Urinary bladder (tissue), 4 donors: Measurements from ENCODE around the gene IL21R. TPM values are rescaled to one million over a fixed set of nuclear protein-coding genes. Genes with fewer than 3 reads are reported as not detected.

ENCODE experiments used
- DNase-seq: peaks from one replicate; pipeline ENCODE4 v3.0.0-alpha.2; 2015; ENCODE audit errors: extremely low spot score
- H3K27ac ChIP-seq: one replicate; pipeline ENCODE4 v1.5.1; 2013; ENCODE audit warnings: low read depth, mild to moderate bottlenecking, moderate library complexity
- H3K36me3 ChIP-seq: one replicate; pipeline ENCODE4 v1.6.1; 2013; ENCODE audit warnings: mild to moderate bottlenecking, moderate library complexity; ENCODE audit not compliant: insufficient read depth
- H3K4me1 ChIP-seq: one replicate; pipeline ENCODE4 v1.6.1; 2013; ENCODE audit warnings: mild to moderate bottlenecking, moderate library complexity; ENCODE audit not compliant: insufficient read depth
- H3K4me3 ChIP-seq: one replicate; pipeline ENCODE4 v1.5.1; 2013; ENCODE audit warnings: low read depth, low read length
- WGBS: extraction: QIAGEN DNeasy Blood & Tissue Kit; methylation state at CpG from one replicate; pipeline ENCODE4 v1.1.7; 2013; 5-methylcytosine and 5-hydroxymethylcytosine counted together
- polyA plus RNA-seq: library from polyadenylated mRNA; stranded (reverse); fragments of 200-250 nt; gene quantifications from one replicate; pipeline ENCODE4 v1.2.3, GENCODE V29; 2013
- total RNA-seq: library from RNA; depleted of rRNA; stranded (reverse); fragments of >200 nt; gene quantifications from one replicate; pipeline ENCODE4 v1.2.3, GENCODE V29; 2014
- donor health status: healthy with polysubstance abuse.
- donor health status: healthy.

The IL21R gene
- total and polyA plus RNA-seq, 2 donors, result 0.27 to 0.53 TPM

DNA sequence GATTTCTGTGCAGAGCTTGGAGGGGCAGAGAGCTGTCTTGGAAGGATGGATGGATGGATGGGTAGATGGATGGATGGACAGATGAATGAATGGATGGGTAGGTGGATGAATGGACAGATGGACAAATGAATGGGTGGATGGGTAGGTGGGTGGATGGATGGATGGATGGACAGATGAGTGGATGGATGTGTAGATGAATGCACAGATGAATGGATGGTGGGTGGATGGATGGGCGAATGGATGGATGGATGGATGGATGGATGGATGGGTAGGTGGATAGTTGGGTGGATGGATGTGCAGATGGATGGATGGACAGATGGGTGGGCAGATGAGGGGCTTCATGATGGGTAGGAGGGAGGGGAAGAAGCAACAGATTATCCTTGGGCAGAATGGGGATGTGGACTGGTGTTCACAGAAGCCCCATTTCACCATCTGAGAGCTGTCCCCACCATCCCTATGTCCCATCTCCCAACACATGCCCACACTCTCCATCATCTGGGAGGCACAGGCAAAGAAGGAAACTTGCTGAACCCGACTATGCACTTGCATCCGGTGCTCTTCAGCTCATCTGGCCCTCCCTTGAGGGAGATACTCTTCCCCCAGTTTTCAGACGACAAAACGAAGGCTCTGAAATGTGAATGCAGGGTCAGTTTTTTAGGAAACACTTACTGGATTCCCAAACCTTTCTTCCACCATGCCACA is 57.2 kb downstream of the IL21R start:
- Histone ChIP-seq H3K4me1 (no peaks in the 10 kb centered on the region), H3K36me3 (no peaks in the 10 kb centered on the region), H3K27ac (no peak overlapping the region), H3K4me3 (no peak overlapping the region)
- no peak for DNase-seq
- 87% methylated on average over 5 of the region's 5 CpGs for WGBS

DNA sequence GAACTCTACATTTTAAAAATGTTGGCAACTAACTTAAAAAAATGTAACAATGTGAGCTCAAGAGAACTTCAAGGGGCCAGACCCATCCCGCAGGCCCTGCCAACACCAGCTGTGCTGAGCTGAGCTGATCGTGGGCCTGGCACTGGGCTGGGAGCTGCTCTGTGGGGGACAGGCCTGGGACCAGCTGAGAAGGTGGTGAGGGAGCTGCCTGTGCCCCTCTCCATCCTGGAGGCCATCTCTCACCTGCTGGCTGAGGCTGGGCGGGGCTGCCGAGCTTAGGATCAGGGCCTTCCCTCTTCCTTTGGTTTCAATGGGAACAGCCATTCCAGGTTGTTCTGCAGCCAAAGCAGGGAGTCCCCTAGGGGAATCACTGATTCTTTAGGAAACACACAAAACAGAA is 58.2 kb downstream of the IL21R start:
- WGBS, result 63% methylated on average over 4 of the region's 4 CpGs
- Histone ChIP-seq H3K27ac (no peak overlapping the region), H3K4me3 (no peak overlapping the region), H3K36me3 (peaks cover 5% of the 10 kb centered on the region), H3K4me1 (no peaks in the 10 kb centered on the region)
- no peak for DNase-seq

DNA sequence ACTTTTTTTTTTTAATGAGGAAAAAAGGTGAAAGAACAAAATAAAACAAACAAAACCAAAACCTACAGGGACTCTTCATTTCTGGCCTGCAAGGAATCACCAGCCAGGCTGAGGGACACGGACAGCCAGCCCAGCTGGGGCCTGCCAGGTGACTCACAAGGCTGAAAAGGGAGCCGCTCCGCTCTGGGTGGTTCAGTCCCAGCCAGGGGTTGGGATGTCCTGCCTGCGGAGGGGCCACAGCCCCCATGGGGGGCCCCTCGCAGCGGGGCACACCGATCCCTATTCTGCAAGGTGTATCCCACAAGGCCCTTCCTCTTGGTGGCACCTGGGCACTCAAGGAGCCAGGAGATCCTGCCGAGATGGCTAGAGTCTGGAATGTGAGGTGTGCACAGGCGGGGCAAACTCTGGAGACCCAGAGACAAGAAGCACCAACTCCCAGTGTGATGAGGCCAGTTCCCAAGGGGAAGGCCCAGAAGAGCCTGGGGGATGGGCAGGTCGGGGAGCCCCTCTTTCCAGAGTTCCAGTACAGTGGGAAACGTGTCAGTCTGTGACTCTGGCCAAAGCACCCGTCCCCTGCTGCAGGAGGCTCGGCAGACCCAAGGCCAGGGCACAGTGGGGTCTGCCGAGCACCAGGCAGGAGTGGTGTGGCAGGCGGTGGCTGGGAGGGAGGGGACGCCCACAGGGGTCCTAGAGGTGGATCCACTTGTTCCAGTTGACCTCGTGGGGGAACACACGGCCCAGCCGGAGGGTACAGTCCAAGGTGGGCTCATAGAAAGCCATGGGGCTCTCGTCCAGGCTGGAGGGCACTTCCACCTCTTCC is 58.9 kb downstream of the IL21R start:
- Histone ChIP-seq H3K4me3 (no peak overlapping the region), H3K27ac (no peak overlapping the region), H3K4me1 (no peaks in the 10 kb centered on the region), H3K36me3 (peaks cover 5% of the 10 kb centered on the region)
- DNase-seq, result no peak
- WGBS, result 79% methylated on average over 20 of the region's 20 CpGs

DNA sequence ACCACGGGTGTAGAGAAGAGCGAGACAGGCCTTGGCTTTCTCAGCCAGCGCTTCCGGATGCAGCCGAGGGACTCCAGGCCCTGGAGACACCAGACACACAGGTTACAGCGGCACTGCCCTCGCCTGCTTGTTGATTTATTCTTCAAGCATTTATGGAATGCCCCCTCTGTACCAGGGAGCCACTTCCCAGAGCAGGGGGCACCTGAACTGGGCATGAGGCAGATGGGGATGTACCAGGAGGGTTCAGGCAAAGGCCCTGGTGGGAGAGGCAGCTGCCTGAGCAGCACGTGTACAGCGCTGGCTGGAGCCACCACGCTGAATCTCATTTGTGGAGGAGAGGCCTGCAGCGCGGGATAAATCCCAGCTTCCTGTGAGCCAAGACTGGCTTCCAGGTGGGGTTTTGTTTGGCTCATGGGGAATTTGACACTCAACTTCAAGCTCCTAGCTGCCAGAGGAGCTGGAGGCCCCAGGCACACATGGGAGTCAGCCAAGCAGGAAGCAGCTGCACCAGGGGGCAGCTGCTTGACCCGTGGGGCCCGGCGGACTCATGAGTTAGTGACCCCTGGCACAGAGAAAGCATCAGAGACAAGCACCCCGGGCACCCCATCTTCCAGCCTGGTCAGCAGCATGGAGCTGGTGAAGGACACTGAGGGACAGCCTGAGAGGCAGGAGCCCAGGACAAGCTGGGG is 59.7 kb downstream of the IL21R start:
- H3K27ac ChIP-seq, result no peak overlapping the region
- WGBS, result 68% methylated on average over 16 of the region's 16 CpGs
- H3K4me3 ChIP-seq, result no peak overlapping the region
- H3K36me3 ChIP-seq, result peaks cover 5% of the 10 kb centered on the region
- no peaks in the 10 kb centered on the region for H3K4me1 ChIP-seq
- no peak for DNase-seq

DNA sequence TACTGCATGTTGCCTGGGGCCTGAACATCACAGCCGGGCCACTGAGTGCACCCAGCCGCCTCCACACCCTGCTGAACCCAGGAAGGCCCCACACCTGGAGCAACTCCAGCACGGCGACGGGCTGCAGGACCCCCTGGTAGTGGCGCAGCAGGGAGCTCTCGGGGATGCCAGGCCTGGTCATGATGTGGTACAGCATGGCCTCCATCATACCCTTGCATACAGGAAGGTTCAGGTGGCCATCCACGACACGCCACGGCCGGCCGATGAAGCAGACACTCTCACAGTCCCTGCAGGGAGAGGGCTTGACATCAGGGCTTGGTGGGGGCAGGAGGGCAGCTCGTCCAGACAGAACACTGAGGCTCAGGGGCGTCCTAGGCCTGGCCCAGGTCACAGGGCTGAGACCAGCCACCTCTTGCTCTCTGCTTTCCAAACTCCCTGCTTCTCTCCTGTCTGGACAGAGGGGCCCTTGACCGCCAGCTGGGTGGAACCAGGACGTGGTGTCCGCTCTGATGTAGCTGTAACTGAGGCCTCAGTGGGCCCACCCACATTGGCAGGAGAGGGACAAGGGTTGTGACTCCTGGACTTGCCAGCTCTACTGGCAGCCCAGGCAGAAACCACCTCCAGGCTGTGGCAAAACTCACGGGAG is 60.3 kb downstream of the IL21R start:
- Histone ChIP-seq H3K4me3 (no peak overlapping the region), H3K27ac (no peak overlapping the region), H3K36me3 (peaks cover 5% of the 10 kb centered on the region), H3K4me1 (no peaks in the 10 kb centered on the region)
- DNase-seq, result no peak
- WGBS, result 89% methylated on average over 18 of the region's 18 CpGs

DNA sequence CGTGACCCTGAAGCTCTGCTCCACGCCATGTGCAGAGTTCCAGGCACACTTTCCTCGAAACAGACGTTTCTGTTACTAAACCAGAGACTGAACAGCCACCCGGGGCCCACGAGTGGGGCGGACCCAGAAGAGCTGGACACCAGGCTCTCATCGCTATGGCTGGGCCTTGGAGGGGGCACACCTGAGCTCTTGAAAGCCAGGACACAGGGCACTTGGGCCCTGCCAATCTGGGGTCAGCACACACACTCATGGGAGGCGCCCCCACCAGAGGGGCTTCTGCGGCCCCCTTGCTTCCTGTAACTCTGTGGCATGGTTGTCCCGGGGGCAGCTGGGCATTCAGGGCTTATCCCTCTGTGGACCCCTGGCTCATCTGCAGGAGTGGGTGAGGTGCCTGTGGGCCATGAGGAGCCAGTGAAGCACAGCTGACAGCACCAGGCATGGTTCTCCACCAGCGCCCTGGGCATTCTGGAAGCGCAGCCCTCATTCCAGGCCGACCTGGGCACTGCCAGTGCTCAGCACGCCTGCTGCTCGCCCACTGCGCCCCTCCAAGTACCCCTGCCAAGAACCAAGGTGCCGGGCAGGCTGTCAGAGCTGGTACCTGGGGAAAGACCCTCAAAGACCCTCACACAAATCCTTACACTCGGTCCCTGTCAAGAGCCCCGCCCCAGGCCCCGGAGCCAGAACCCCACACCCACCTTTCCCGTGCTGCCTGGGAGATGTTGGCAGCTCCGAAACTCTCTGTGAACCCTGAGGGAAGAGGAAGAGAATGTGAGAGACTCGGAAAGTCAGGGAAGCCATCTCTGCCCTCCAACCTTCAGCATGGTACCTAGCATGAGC is 61.1 kb downstream of the IL21R start:
- WGBS, result 89% methylated on average over 24 of the region's 24 CpGs
- H3K4me1 ChIP-seq, result no peaks in the 10 kb centered on the region
- H3K4me3 ChIP-seq, result no peak overlapping the region
- H3K27ac ChIP-seq, result no peak overlapping the region
- DNase-seq, result no peak
- H3K36me3 ChIP-seq, result peaks cover 5% of the 10 kb centered on the region

DNA sequence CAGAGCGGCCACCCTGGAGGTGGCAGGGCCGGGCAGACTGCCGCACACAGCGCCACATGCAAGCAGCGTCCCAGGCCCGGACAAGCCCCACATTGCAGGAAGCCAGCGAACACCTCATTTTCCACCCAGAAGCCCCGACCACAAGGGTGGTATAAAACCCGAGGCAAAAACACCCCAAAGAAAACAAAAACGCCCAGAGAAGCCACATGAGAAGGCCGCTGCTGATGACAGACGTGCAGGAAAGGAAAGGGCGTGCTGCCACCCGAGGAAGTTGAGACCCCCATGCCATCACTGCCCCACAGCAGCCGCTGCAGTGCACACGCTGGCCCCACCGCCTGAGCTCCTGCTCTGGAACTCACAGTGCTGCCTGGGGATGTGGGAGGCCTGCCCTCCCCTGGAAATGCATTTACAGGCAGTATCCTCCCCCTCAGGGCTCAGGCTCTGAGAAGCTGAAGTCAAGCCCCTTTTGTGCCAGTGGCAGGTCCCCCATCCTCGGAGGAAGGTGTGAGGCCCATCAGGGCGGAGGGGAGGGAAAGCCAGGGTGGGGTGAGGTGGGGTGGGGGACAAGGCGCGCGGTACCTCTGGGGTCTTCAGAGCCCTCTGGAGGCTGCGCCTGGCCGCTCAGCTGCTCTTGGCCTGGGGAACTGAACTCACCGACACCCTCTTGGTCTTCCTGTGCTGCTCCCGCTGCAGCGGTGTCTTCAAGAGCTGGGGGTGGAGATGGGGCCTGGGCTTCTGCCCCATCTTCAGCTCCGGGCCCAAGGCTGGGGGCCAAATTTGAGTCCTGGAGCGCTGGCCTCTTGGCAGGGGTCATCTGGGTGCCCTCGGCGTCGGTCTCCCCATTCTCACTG is 62.0 kb downstream of the IL21R start:
- Histone ChIP-seq H3K36me3 (peaks cover 5% of the 10 kb centered on the region), H3K4me1 (no peaks in the 10 kb centered on the region), H3K4me3 (no peak overlapping the region), H3K27ac (no peak overlapping the region)
- DNase-seq, result no peak
- WGBS, result 91% methylated on average over 32 of the region's 32 CpGs

DNA sequence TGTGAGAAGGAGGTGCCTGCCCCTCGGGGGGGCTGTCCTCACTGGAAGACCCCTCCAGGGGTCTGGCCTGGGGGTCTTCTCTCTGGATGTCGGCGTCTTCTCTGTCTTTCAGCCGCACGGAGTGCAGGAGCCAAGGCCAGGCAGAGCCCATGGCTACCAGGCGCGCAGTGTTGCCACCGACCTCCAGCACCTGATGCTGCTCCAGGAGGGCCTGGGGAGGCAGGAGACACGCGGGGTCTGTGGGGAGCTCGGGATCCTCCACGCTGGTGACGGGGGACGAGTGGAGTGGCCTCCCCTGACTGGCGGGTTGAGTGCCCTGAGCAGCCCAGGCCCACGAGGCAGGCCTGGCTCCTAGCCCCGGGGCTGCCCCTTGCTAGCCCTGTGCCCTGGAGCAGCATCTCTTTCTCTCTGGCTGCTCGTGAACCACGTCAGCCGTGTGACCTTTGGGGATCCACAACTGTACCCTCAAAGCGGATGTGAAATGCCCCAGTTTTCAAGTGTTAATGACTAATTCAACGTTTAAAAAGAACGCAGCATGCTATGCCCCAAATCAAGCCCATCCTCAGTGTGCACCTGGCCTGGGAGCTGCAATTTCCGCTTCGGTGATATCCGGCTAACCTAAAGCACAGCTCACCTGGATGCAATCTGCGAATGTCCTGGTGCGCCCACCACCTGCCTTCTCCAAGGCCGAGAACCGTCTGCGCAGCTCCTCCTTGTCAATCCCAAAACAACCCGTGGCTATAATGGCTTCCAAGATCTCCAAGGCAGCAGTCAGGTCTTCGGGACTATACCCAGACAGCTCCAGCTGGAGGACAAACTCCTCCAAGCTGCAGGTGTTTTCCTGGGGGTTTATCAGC is 62.9 kb downstream of the IL21R start:
- WGBS, result 94% methylated on average over 33 of the region's 33 CpGs
- Histone ChIP-seq H3K36me3 (peaks cover 9% of the 10 kb centered on the region), H3K27ac (no peak overlapping the region), H3K4me1 (no peaks in the 10 kb centered on the region), H3K4me3 (no peak overlapping the region)
- no peak for DNase-seq

DNA sequence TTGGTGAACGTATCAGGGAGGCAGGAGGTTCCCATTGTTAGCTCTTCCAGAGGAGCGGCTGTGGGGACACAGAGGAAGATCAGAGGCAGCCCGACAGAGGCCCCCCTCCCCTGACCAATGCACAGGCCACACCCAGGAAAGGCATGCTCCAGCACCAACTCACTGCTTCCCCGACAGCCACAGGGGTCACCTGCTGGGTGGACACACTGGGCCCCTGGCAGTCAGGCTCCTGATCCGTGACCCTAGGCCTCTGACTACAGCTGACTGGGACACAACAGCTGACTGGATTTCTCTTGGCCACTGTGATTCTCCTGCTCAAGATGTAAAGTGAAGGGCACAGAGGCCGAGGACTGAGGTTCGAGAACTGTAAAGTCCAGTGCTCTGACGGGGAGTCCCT is 63.5 kb downstream of the IL21R start:
- Histone ChIP-seq H3K4me1 (no peaks in the 10 kb centered on the region), H3K4me3 (no peak overlapping the region), H3K36me3 (peaks cover 9% of the 10 kb centered on the region), H3K27ac (no peak overlapping the region)
- 76% methylated on average over 8 of the region's 8 CpGs for WGBS
- DNase-seq, result no peak

DNA sequence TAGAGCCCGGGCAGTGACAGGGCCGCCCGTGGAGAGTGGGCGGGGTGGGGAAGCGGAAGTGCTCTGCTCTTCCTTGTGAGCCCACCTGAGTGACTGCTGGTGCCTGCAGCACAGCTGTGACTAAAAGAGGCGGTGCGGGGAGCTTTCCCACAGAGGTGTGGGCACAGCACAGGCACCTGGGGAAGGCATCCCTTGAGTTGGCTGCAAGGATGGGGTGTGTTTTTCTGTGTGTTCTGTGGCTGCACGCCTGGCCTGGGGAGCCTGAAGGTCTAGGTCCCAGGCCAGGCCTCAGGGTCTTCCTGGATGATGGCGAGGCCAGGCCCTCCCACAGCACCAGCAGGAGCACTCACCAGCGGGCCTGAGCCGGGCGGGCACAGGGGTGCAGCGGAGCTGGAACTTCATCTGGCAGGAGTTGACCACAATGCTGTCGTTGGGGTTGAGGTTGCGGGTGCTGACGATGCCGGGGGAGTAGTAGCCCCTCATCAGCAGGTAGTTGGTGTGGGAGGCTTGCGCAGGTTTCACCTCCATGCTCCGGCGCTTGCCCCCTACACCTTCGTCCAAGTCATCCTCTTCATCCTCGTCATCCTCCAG is 67.1 kb downstream of the IL21R start:
- no peak overlapping the region for H3K4me3 ChIP-seq
- 97% methylated on average over 22 of the region's 22 CpGs for WGBS
- no peaks in the 10 kb centered on the region for H3K4me1 ChIP-seq
- peaks cover 10% of the 10 kb centered on the region for H3K36me3 ChIP-seq
- DNase-seq, result no peak
- H3K27ac ChIP-seq, result no peak overlapping the region
